Mesenchymal stem cell (in vitro differentiated cells and primary cell): ENCODE data around the gene ZNF552. TPM values are rescaled to one million over a fixed set of nuclear protein-coding genes. Genes with fewer than 3 reads are reported as not detected.
"Not testable (repeated sequence)": the region's sequence is repeated elsewhere in the genome, so short reads cannot be mapped to it uniquely, and the experiment has no call there.

ENCODE experiments used
- DNase-seq: peaks from one replicate; pipeline ENCODE4 v3.0.0-alpha.2; 2013
- H2AFZ ChIP-seq: one replicate; pipeline ENCODE4 v1.6.1; 2013; ENCODE audit warnings: low read depth, mild to moderate bottlenecking, control low read depth, inconsistent platforms, low read length, moderate library complexity
- H2AK5ac ChIP-seq: 2 replicates; pipeline ENCODE4 v1.6.1; 2013; ENCODE audit warnings: low read length, moderate library complexity, mild to moderate bottlenecking, inconsistent platforms; ENCODE audit not compliant: severe bottlenecking
- H2BK120ac ChIP-seq: one replicate; pipeline ENCODE4 v1.6.1; 2013; ENCODE audit warnings: low read depth, mild to moderate bottlenecking, inconsistent platforms, low read length, moderate library complexity
- H2BK12ac ChIP-seq, 2 experiments: one replicate each; pipeline ENCODE4 v1.6.1; 2013; ENCODE audit warnings: inconsistent platforms in 2 of 2, low read length in 2 of 2, mild to moderate bottlenecking in 2 of 2, moderate library complexity in 2 of 2, control low read depth in 1 of 2
- H2BK15ac ChIP-seq: one replicate; pipeline ENCODE4 v1.6.1; 2013; ENCODE audit warnings: mild to moderate bottlenecking, low read depth, inconsistent platforms; ENCODE audit not compliant: poor library complexity, severe bottlenecking
- H2BK5ac ChIP-seq: 2 replicates; pipeline ENCODE4 v1.6.1; 2013; ENCODE audit warnings: low read depth, mild to moderate bottlenecking, low read length, control low read depth, inconsistent platforms; ENCODE audit not compliant: poor library complexity, severe bottlenecking
- H3K14ac ChIP-seq, 2 experiments: one replicate each; pipeline ENCODE4 v1.6.1; 2013; ENCODE audit warnings: inconsistent platforms in 2 of 2, low read length in 2 of 2, control low read depth in 1 of 2, mild to moderate bottlenecking in 1 of 2, moderate library complexity in 1 of 2
- H3K18ac ChIP-seq, 2 experiments: one replicate each; pipeline ENCODE4 v1.6.1; 2013; ENCODE audit warnings: inconsistent platforms in 2 of 2, low read length in 2 of 2, control low read depth in 1 of 2, low read depth in 1 of 2, mild to moderate bottlenecking in 1 of 2
- H3K23ac ChIP-seq, 2 experiments: one replicate each; pipeline ENCODE4 v1.6.1; 2013; ENCODE audit warnings: inconsistent platforms in 2 of 2, low read length in 2 of 2, mild to moderate bottlenecking in 2 of 2, moderate library complexity in 2 of 2, control low read depth in 1 of 2
- H3K27ac ChIP-seq: 2 replicates; pipeline ENCODE4 v1.5.1; 2013; ENCODE audit warnings: mild to moderate bottlenecking, moderate library complexity, low read length, control low read depth, inconsistent platforms; ENCODE audit not compliant: poor library complexity, severe bottlenecking
- H3K27me3 ChIP-seq, 2 experiments: 2 replicates each; pipeline versions ENCODE4 v1.6.1 to v1.7.0; 2013; ENCODE audit warnings: low read length in 2 of 2, mild to moderate bottlenecking in 2 of 2, moderate library complexity in 2 of 2, control low read depth in 1 of 2, inconsistent platforms in 1 of 2; ENCODE audit not compliant: control insufficient read depth in 1 of 2, insufficient read depth in 1 of 2
- H3K36me3 ChIP-seq, 2 experiments: 2 replicates each; pipeline versions ENCODE4 v1.6.1 to v1.7.0; 2013; ENCODE audit warnings: low read length in 2 of 2, control low read depth in 1 of 2, inconsistent platforms in 1 of 2, low read depth in 1 of 2, mild to moderate bottlenecking in 1 of 2; ENCODE audit not compliant: insufficient read depth in 2 of 2, control insufficient read depth in 1 of 2
- H3K4ac ChIP-seq, 2 experiments: one replicate each; pipeline ENCODE4 v1.6.1; 2013; ENCODE audit warnings: inconsistent platforms in 2 of 2, low read length in 2 of 2, mild to moderate bottlenecking in 2 of 2, moderate library complexity in 2 of 2, control low read depth in 1 of 2, low read depth in 1 of 2
- H3K4me1 ChIP-seq: 2 replicates; pipeline ENCODE4 v1.6.1; 2013; ENCODE audit warnings: low read depth, low read length, control low read depth; ENCODE audit not compliant: control insufficient read depth, insufficient read depth
- H3K4me2 ChIP-seq: 2 replicates; pipeline ENCODE4 v1.6.1; 2013; ENCODE audit warnings: low read length, mild to moderate bottlenecking, inconsistent platforms; ENCODE audit not compliant: poor library complexity, severe bottlenecking
- H3K4me3 ChIP-seq, 2 experiments: 2 replicates each; pipeline versions ENCODE4 v1.5.1 to v1.7.0; 2013; ENCODE audit warnings: low read length in 2 of 2, mild to moderate bottlenecking in 2 of 2, control low read depth in 1 of 2, low read depth in 1 of 2; ENCODE audit not compliant: insufficient read depth in 1 of 2
- H3K79me1 ChIP-seq: replicated peaks from 2 replicates; pipeline ENCODE4 v1.6.1; 2013; ENCODE audit warnings: mild to moderate bottlenecking, control low read depth, low read length, inconsistent platforms; ENCODE audit not compliant: poor library complexity, severe bottlenecking
- H3K9ac ChIP-seq: 2 replicates; pipeline ENCODE4 v1.7.0; 2013; ENCODE audit warnings: mild to moderate bottlenecking, low read length, moderate library complexity
- H3K9me3 ChIP-seq: 2 replicates; pipeline ENCODE4 v1.7.0; 2013; ENCODE audit warnings: mild to moderate bottlenecking, low read length; ENCODE audit not compliant: control insufficient read depth
- H4K8ac ChIP-seq: one replicate; pipeline ENCODE4 v1.6.1; 2013; ENCODE audit warnings: inconsistent platforms, mild to moderate bottlenecking, low read length, moderate library complexity
- H4K91ac ChIP-seq: one replicate; pipeline ENCODE4 v1.6.1; 2013; ENCODE audit warnings: mild to moderate bottlenecking, low read length, inconsistent platforms
- WGBS: methylation state at CpG from one replicate; pipeline ENCODE4 v1.1.7; 2013; ENCODE audit warnings: mixed read lengths; 5-methylcytosine and 5-hydroxymethylcytosine counted together
- polyA plus RNA-seq, 2 experiments: library from polyadenylated mRNA; stranded (reverse); fragments of 200-250 nt; gene quantifications; one replicate each; pipeline ENCODE4 v1.2.3, GENCODE V29; 2013

The ZNF552 gene
- polyA plus RNA-seq (2013, experiment 1 of 2): 2.3 TPM
- polyA plus RNA-seq (2013, experiment 2 of 2): 2.3 TPM

- H3K4me1 ChIP-seq: peaks cover 9% of the 10 kb centered on the region
- peak within 1 kb of the TSS; percentile 2 for H2BK5ac ChIP-seq
- H3K79me1 ChIP-seq: peaks cover 25% of the 10 kb centered on the region
- peak within 1 kb of the TSS; percentile 72 for H3K4me2 ChIP-seq
- no peaks in the 10 kb centered on the region for H3K9me3 ChIP-seq
- WGBS: 1% methylated on average over 48 of the region's 50 CpGs
- peak; percentile 96 for DNase-seq
- H2AFZ ChIP-seq: peak within 1 kb of the TSS; percentile 16
- no peak within 1 kb of the TSS for H3K27ac ChIP-seq
- peak within 1 kb of the TSS; percentile 10 to 69 for H3K18ac ChIP-seq
- peak within 1 kb of the TSS in 1 of 2 experiments; percentile 72 for H3K14ac ChIP-seq
- H2BK120ac ChIP-seq: no peak within 1 kb of the TSS
- H2BK15ac ChIP-seq: no peak within 1 kb of the TSS
- peak within 1 kb of the TSS in 1 of 2 experiments; percentile 13 for H3K4ac ChIP-seq
- peak within 1 kb of the TSS in 1 of 2 experiments; percentile 30 for H2BK12ac ChIP-seq
- H3K4me3 ChIP-seq: peak within 1 kb of the TSS; percentile 71 to 99
- peak within 1 kb of the TSS; percentile 2 for H4K91ac ChIP-seq
- H4K8ac ChIP-seq: peak within 1 kb of the TSS; percentile 78
- peak within 1 kb of the TSS in 1 of 2 experiments; percentile 87 for H3K23ac ChIP-seq
- no peak within 1 kb of the TSS for H2AK5ac ChIP-seq
- peak within 1 kb of the TSS; percentile 95 for H3K9ac ChIP-seq
- H3K36me3 ChIP-seq: peaks cover 12 to 14% of the 10 kb centered on the region in 2 experiments
- no peaks in the 10 kb centered on the region for H3K27me3 ChIP-seq
These were observed at the start of gene ZNF552 for GRCh38 chr19:57814505-57815246. ZNF552 (minus strand) TSS chr19:57814913; CDS start chr19:57814743, 170 bp downstream.

DNA sequence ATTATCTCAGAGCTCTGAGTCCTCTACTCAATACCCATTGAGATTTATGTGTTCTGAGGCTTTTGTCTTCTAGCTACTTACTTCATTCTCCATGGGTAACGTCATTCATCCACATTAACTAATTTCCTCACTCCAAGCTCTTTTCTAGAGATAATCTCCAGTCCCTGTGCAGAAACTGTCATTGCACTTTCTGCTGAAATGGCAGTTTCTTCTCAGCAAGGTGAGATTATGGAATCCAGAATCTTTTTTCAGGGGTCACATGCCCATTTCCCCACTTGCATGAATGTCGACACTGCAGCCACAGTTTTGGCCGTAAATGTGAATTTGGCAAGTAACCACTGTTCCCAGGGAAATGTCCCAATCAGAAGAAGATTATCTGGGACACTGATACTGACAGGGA, 47.6 kb upstream of the ZNF552 start:
- H3K79me1 ChIP-seq: peaks cover 25% of the 10 kb centered on the region
- peaks cover 93% of the 10 kb centered on the region for H3K9me3 ChIP-seq
- H4K8ac ChIP-seq, H2AFZ ChIP-seq, H3K4me1 ChIP-seq, H3K9ac ChIP-seq, H4K91ac ChIP-seq, H2BK5ac ChIP-seq, H3K4me2 ChIP-seq, H2AK5ac ChIP-seq, DNase-seq, H2BK15ac ChIP-seq, H2BK120ac ChIP-seq, H3K18ac ChIP-seq, H3K27me3 ChIP-seq, H3K27ac ChIP-seq, H3K4ac ChIP-seq, H3K23ac ChIP-seq, H2BK12ac ChIP-seq, H3K14ac ChIP-seq: not testable (repeated sequence)
- WGBS: 91% methylated on average over 3 of the region's 3 CpGs
- H3K36me3 ChIP-seq: peaks cover 82 to 95% of the 10 kb centered on the region in 2 experiments
- H3K4me3 ChIP-seq: peak overlapping the region in 1 of 2 experiments; percentile 58

DNA sequence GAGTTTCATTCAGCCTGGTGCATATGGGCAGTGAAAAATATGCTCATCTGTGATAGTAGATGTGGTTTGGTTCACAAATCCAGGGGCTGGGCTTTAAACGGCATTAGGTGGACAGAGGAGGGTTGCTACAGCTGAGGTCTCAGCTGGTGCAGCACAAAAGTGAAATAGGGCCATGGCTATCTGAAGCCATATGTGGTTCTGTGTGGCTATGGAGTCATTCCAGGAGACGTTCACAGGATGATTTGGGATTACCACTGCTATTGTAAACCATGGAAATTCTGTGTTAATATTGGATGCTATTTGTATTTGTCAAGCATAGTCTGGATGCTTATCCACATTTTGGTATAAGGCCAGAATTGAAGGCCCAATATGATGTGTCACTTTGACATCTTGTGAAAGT, 39.4 kb upstream of the ZNF552 start:
- not testable (repeated sequence) for H3K27ac ChIP-seq, H3K14ac ChIP-seq, H4K8ac ChIP-seq, DNase-seq, H3K23ac ChIP-seq, H3K4me3 ChIP-seq, H2AK5ac ChIP-seq, H2BK5ac ChIP-seq, H3K9ac ChIP-seq, H2BK12ac ChIP-seq, H3K18ac ChIP-seq, H2AFZ ChIP-seq, H3K4ac ChIP-seq, H2BK120ac ChIP-seq, H3K27me3 ChIP-seq, H2BK15ac ChIP-seq, H4K91ac ChIP-seq, H3K4me2 ChIP-seq, H3K4me1 ChIP-seq, H3K79me1 ChIP-seq
- no CpG with 5 or more reads among the region's 2 CpGs for WGBS
- H3K9me3 ChIP-seq: peaks cover 20% of the 10 kb centered on the region
- peaks cover 53 to 55% of the 10 kb centered on the region in 2 experiments for H3K36me3 ChIP-seq

GRCh38 chr19:57851812-57852603, 37.3 kb upstream of the ZNF552 start:
- not testable (repeated sequence) for H3K14ac ChIP-seq, H2BK12ac ChIP-seq, H2AK5ac ChIP-seq, H2BK120ac ChIP-seq, H3K4me3 ChIP-seq, H3K27me3 ChIP-seq, H3K27ac ChIP-seq, H3K9me3 ChIP-seq, DNase-seq, H3K18ac ChIP-seq, H3K79me1 ChIP-seq, H3K23ac ChIP-seq, H3K4me1 ChIP-seq, H2BK5ac ChIP-seq, H2BK15ac ChIP-seq, H4K91ac ChIP-seq, H3K4ac ChIP-seq, H3K9ac ChIP-seq, H2AFZ ChIP-seq
- peak overlapping the region; percentile 9 for H4K8ac ChIP-seq
- 100% methylated on average over 3 of the region's 6 CpGs for WGBS
- peak overlapping the region; percentile 22 for H3K4me2 ChIP-seq
- peaks cover 37 to 41% of the 10 kb centered on the region in 2 experiments for H3K36me3 ChIP-seq
